Upper lobe of right lung (tissue), 1 donor: Measurements from ENCODE around the gene TFCP2L1. TPM values are rescaled to one million over a fixed set of nuclear protein-coding genes. Genes with fewer than 3 reads are reported as not detected.

Experiments
- ATAC-seq: fragments of 200-7000 bp; cut with Tn5 transposase; one replicate; pipeline ENCODE4 v1.9.1; 2020; ENCODE audit warnings: mild to moderate bottlenecking, moderate library complexity
- DNase-seq: peaks from one replicate; pipeline ENCODE4 v3.0.0-alpha.2; 2020
- H3K27ac ChIP-seq: fragments of 200-600 bp; one replicate; pipeline ENCODE4 v1.8.0; 2022
- H3K27me3 ChIP-seq: fragments of 200-600 bp; one replicate; pipeline ENCODE4 v1.8.0; 2022; ENCODE audit warnings: mild to moderate bottlenecking
- H3K36me3 ChIP-seq: fragments of 200-600 bp; one replicate; pipeline ENCODE4 v1.8.0; 2022
- H3K4me1 ChIP-seq: fragments of 200-600 bp; one replicate; pipeline ENCODE4 v1.8.0; 2022
- H3K4me3 ChIP-seq: fragments of 200-600 bp; one replicate; pipeline ENCODE4 v1.8.0; 2022; ENCODE audit warnings: mild to moderate bottlenecking
- H3K9me3 ChIP-seq: fragments of 200-600 bp; one replicate; pipeline ENCODE4 v1.8.0; 2022
- intact Hi-C: fragments of 100-400 bp; cut with DNase I; formaldehyde crosslinking; loops from one replicate; pipeline ENCODE4 v1.11.0; 2022
- total RNA-seq: library from RNA; stranded (reverse); fragmentation: NEBNext Ultra II Directional; extraction: Animal tissue kit (Norgen Biotek cat#: 25700); gene quantifications from one replicate; pipeline ENCODE4 v1.2.1, GENCODE V29; 2021
- TF ChIP-seq, protein P1 (sequence below): fragments of 200-600 bp; IDR thresholded peaks from one replicate; pipeline ENCODE4 v1.8.0; 2022; ENCODE audit warnings: antibody characterized with exemption
- donor health status: DM: no; HTN: yes; CAD: no; lungs with severe emphysema.

TFCP2L1 gene
- total RNA-seq, 1 donor from 2014 or later: 22.0 TPM

DNA sequence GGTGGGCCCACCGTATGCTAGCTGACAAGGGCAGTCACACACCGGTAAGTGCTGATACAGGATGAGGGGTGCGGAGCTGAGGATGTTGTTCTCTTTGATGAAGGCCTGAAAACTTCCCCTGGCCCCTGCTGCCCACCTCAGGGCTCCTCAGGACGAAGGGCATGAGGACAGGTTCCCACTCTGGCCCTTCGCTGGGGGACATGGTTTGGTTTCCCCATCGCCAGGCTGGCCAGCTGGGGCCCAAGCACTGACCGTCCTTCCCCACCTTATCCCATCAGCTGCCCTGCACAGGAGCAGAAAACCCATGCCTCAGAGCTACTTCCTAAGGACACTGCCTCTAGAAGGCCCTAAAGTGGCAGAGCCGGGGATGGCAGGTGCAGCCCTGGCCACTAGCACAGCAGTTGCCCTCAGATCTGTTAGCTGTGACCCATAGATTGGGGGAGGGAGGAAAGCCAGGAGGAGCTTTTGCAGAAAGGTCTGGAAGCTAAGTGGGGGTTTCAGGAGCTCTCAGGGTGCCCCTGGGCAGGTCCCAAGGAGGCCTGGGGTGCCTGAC, 66.5 kb downstream of the TFCP2L1 start:
- TF ChIP-seq, protein P1, sequence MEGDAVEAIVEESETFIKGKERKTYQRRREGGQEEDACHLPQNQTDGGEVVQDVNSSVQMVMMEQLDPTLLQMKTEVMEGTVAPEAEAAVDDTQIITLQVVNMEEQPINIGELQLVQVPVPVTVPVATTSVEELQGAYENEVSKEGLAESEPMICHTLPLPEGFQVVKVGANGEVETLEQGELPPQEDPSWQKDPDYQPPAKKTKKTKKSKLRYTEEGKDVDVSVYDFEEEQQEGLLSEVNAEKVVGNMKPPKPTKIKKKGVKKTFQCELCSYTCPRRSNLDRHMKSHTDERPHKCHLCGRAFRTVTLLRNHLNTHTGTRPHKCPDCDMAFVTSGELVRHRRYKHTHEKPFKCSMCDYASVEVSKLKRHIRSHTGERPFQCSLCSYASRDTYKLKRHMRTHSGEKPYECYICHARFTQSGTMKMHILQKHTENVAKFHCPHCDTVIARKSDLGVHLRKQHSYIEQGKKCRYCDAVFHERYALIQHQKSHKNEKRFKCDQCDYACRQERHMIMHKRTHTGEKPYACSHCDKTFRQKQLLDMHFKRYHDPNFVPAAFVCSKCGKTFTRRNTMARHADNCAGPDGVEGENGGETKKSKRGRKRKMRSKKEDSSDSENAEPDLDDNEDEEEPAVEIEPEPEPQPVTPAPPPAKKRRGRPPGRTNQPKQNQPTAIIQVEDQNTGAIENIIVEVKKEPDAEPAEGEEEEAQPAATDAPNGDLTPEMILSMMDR: no peak
- no peak for ATAC-seq
- DNase-seq: no peak
- Histone ChIP-seq H3K27ac (no peak overlapping the region), H3K27me3 (no peaks in the 10 kb centered on the region), H3K9me3 (no peaks in the 10 kb centered on the region), H3K36me3 (no peaks in the 10 kb centered on the region), H3K4me1 (no peaks in the 10 kb centered on the region), H3K4me3 (no peak overlapping the region)
- intact Hi-C loops: no loop called here

DNA sequence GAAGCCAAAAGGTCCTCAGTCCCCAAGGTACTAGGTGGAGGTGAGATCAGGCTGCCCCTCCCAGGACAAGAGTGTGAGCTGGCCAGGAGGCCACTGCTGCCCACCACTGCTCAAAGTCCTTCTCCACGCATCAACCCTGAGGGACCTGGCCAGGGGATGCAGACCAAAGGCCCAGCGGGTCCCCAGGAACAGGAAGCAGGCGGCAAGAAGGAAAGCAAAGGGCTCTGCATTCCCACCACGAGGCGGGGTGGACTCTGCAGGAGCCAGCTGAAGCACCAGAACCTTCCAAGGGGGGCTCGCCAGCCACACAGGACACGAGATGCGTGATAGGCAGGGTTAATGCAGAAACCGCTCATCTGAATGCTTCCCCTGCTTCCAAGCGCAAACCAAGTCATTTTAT, 67.4 kb downstream of the TFCP2L1 start:
- Histone ChIP-seq H3K27me3 (no peaks in the 10 kb centered on the region), H3K27ac (no peak overlapping the region), H3K9me3 (no peaks in the 10 kb centered on the region), H3K4me1 (no peaks in the 10 kb centered on the region), H3K36me3 (no peaks in the 10 kb centered on the region), H3K4me3 (no peak overlapping the region)
- ATAC-seq: no peak
- DNase-seq: no peak
- intact Hi-C loops: no loop called here
- TF ChIP-seq, protein P1: no peak

DNA sequence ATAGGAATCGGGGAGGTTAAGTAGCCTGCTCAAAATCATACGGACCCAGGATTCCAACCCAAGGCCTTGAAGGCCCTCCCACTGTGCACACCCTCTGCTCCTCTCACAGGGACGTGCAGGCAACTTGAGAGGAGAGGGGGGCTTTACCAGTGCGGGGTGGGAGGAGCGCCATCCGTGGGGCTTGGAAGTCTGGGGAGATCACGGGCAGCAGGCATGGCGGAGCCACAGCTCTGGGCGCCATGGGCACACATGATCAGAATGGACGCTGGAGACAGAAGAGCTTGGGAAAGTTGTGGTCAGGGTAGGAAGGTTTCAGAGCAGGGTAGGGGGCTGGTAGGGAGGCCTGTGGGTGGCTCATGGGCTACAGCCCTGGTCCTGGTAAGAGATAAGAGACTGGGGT, 70.7 kb downstream of the TFCP2L1 start:
- H3K4me1 ChIP-seq: no peaks in the 10 kb centered on the region
- no peaks in the 10 kb centered on the region for H3K9me3 ChIP-seq
- intact Hi-C loops: no loop called here
- ATAC-seq (no peak), DNase-seq (no peak)
- H3K27ac ChIP-seq: no peak overlapping the region
- H3K36me3 ChIP-seq: no peaks in the 10 kb centered on the region
- no peaks in the 10 kb centered on the region for H3K27me3 ChIP-seq
- no peak overlapping the region for H3K4me3 ChIP-seq
- TF ChIP-seq, protein P1: no peak

DNA sequence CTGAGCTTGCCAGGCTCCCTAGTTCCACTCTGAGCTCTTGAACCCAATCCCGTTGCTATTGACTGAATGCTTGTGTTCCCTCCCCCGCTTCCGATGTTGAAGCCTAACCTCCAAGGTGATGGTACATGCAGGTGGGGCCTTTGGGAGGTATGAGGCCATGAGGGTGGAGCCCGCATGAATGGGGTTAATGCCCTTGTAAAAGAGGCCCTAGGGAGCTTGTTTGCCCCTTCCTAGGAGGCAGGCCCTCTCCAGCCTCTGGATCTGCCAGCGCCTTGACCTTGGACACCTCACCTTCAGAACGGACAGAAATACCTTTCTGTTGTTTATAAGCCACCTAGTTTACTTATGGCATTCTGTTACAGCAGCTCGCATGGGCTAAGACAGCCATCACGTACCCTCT, 71.6 kb downstream of the TFCP2L1 start:
- Histone ChIP-seq H3K4me3 (no peak overlapping the region), H3K27ac (no peak overlapping the region), H3K4me1 (no peaks in the 10 kb centered on the region), H3K27me3 (no peaks in the 10 kb centered on the region), H3K36me3 (no peaks in the 10 kb centered on the region), H3K9me3 (no peaks in the 10 kb centered on the region)
- DNase-seq: no peak
- TF ChIP-seq, protein P1: no peak
- intact Hi-C loops: no loop called here
- ATAC-seq: no peak

DNA sequence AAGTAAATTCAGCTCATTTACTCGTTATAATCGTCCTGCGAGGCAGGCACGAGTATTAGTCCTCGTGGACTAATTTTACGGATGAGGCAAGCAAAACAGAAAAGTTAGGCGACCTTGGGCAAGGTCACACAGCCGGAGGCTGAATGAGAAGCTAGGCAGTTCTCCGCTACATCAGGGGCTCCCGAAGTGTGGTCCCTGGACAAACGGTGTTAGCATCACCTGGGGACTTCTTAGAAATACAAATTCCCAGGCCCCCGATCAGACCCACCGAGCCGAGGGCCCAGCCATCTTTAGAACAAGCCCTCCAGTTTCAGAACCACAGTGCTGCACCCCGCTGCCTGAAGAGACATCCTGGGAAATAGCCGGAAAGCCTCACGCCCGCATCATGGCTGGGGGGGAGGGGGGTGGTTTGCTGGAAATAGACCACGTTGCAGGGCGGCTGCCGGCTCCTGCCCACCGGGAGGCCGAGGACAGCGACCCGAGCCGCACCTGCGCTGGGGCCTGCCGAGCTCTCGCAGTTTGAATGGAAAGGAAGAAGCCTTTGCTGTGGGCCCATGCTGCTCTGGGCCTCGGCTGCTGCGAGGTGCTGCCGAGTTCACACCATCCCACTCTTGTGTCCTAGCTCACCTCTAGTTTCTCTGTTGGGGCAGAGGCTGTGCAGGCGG, 72.2 kb downstream of the TFCP2L1 start:
- Histone ChIP-seq H3K9me3 (no peaks in the 10 kb centered on the region), H3K27me3 (no peaks in the 10 kb centered on the region), H3K27ac (no peak overlapping the region), H3K36me3 (no peaks in the 10 kb centered on the region), H3K4me1 (no peaks in the 10 kb centered on the region), H3K4me3 (no peak overlapping the region)
- ATAC-seq (no peak), DNase-seq (no peak)
- TF ChIP-seq, protein P1: no peak
- intact Hi-C loops: no loop called here
